GM18519 (cell line): ENCODE data around the gene ZNF30.
"Not testable (repeated sequence)": the region's sequence is repeated elsewhere in the genome, so short reads cannot be mapped to it uniquely, and the experiment has no call there.

Experiments
- ATAC-seq: cut with Tn5 transposase; IDR thresholded peaks from one replicate; pipeline ENCODE4 v1.9.1; 2021; ENCODE audit warnings: mild to moderate bottlenecking, moderate library complexity; ENCODE audit not compliant: unreplicated experiment, low FRiP score

ZNF30 gene

GRCh38 chr19:34926685-34927375, at the start of gene ZNF30:
Gene ZNF30, plus strand, starts transcription at chr19:34926903. Its CDS starts 3,045 bp downstream, at chr19:34929948.
- peak; percentile 91 for ATAC-seq

GRCh38 chr19:34879563-34879962, 47.1 kb upstream of the ZNF30 start:
- ATAC-seq, result no peak

GRCh38 chr19:34880034-34880433, 46.7 kb upstream of the ZNF30 start:
- no peak for ATAC-seq

- ATAC-seq, result no peak
Measured at GRCh38 chr19:34881982-34882381, 44.7 kb upstream of the ZNF30 start.

- ATAC-seq, result no peak
Measured at GRCh38 chr19:34888091-34888490, 38.6 kb upstream of the ZNF30 start.

- ATAC-seq, result no peak
Measured at GRCh38 chr19:34900245-34900644, 26.5 kb upstream of the ZNF30 start.

GRCh38 chr19:34904664-34905527, 21.8 kb upstream of the ZNF30 start:
- ATAC-seq, result no peak

GRCh38 chr19:34910770-34911169, 15.9 kb upstream of the ZNF30 start:
- no peak for ATAC-seq

- not testable (repeated sequence) for ATAC-seq
Measured at GRCh38 chr19:34917144-34917543, 9.6 kb upstream of the ZNF30 start.

GRCh38 chr19:34918190-34918589, 8.5 kb upstream of the ZNF30 start:
- no peak for ATAC-seq

- ATAC-seq, result not testable (repeated sequence)
Measured at GRCh38 chr19:34920090-34920786, 6.5 kb upstream of the ZNF30 start.

- ATAC-seq, result no peak
Measured at GRCh38 chr19:34925278-34925855, 1.3 kb upstream of the ZNF30 start.

- ATAC-seq, result no peak
Measured at GRCh38 chr19:34926361-34926684, 380 bp upstream of the ZNF30 start.

GRCh38 chr19:34932494-34932893, 5.8 kb downstream of the ZNF30 start:
- no peak for ATAC-seq

- ATAC-seq, result no peak
Measured at GRCh38 chr19:34936184-34936583, 9.5 kb downstream of the ZNF30 start.

- ATAC-seq, result no peak
Measured at GRCh38 chr19:34938886-34939285, 12.2 kb downstream of the ZNF30 start.

- ATAC-seq, result no peak
Measured at GRCh38 chr19:34943861-34944573, 17.3 kb downstream of the ZNF30 start.

- no peak for ATAC-seq
Measured at GRCh38 chr19:34953092-34953491, 26.4 kb downstream of the ZNF30 start.

- no peak for ATAC-seq
Measured at GRCh38 chr19:34957830-34958751, 31.4 kb downstream of the ZNF30 start.
